ENCODE measurements around the gene PPP4R4.

GRCh38 chr14:94135476-94135875, 38.6 kb upstream of the PPP4R4 start:
- TF ChIP-seq POLR2A (IDR thresholded peaks at IDR 0.05; ENCODE audit: low read length) (no peak), GATA1 (IDR thresholded peaks at IDR 0.05; ENCODE audit: low read depth, low read length) (no peak)

Data from erythroblast (primary cell).